IMR-90 (cell line): Measurements from ENCODE around the gene CT47C1.

Source experiments
- CEBPB ChIP-seq: IDR thresholded peaks from 2 replicates; pipeline ENCODE4 v1.6.1; 2012; ENCODE audit warnings: low read depth, low read length, improper control_type of control experiment
- FOS ChIP-seq: fragments of 150-350 bp; IDR thresholded peaks from 2 replicates; pipeline ENCODE4 v1.6.1; 2016; ENCODE audit warnings: low read depth, low read length
- MAFK ChIP-seq: IDR thresholded peaks from 2 replicates; pipeline ENCODE4 v1.6.1; 2012; ENCODE audit warnings: low read depth, low read length, improper control_type of control experiment
- MXI1 ChIP-seq: IDR thresholded peaks from 2 replicates; pipeline ENCODE4 v1.6.1; 2012; ENCODE audit warnings: low read depth, mild to moderate bottlenecking, low read length, moderate library complexity, borderline replicate concordance
- POLR2A ChIP-seq: IDR thresholded peaks from 2 replicates; pipeline ENCODE4 v1.6.1; 2012; ENCODE audit warnings: mild to moderate bottlenecking, low read depth, low read length
- RAD21 ChIP-seq: IDR thresholded peaks from 2 replicates; pipeline ENCODE4 v1.6.1; 2012; ENCODE audit warnings: low read length, improper control_type of control experiment
- TF ChIP-seq, protein P1 (sequence below): conservative IDR thresholded peaks from 2 replicates; pipeline ENCODE4 v1.5.1; 2012; ENCODE audit warnings: mild to moderate bottlenecking, low read depth, low read length, improper control_type of control experiment
- TF ChIP-seq, protein P2 (sequence below): fragments of 150-350 bp; IDR thresholded peaks from 2 replicates; pipeline ENCODE4 v1.6.1; 2017; ENCODE audit warnings: mild to moderate bottlenecking, antibody characterized with exemption, low read length, low read depth

DNA sequence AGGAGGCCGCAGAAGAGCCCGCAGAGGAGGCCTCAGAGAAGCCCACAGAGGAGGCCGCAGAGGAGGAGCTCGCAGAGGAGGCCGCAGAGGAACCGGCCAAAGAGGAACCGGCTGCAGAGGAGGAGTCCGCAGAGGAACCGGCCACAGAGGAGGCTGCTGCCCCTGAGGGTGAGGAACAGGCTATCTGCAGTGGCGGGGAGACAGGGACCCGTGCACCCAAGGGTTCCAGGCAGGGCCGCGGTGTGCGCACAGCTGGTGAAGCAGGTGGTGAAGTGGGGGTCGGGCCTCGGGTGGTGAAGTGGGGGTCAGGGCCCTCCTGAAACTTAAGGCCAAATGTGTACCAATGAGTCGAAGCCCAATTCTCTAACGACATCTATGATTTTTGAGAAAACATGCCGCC, 1.1 kb downstream of the CT47C1 start:
- TF ChIP-seq MXI1 (no peak), RAD21 (no peak), MAFK (no peak), FOS (no peak), POLR2A (no peak), CEBPB (no peak)
- TF ChIP-seq, protein P1, sequence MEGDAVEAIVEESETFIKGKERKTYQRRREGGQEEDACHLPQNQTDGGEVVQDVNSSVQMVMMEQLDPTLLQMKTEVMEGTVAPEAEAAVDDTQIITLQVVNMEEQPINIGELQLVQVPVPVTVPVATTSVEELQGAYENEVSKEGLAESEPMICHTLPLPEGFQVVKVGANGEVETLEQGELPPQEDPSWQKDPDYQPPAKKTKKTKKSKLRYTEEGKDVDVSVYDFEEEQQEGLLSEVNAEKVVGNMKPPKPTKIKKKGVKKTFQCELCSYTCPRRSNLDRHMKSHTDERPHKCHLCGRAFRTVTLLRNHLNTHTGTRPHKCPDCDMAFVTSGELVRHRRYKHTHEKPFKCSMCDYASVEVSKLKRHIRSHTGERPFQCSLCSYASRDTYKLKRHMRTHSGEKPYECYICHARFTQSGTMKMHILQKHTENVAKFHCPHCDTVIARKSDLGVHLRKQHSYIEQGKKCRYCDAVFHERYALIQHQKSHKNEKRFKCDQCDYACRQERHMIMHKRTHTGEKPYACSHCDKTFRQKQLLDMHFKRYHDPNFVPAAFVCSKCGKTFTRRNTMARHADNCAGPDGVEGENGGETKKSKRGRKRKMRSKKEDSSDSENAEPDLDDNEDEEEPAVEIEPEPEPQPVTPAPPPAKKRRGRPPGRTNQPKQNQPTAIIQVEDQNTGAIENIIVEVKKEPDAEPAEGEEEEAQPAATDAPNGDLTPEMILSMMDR, result no peak
- TF ChIP-seq, protein P2, sequence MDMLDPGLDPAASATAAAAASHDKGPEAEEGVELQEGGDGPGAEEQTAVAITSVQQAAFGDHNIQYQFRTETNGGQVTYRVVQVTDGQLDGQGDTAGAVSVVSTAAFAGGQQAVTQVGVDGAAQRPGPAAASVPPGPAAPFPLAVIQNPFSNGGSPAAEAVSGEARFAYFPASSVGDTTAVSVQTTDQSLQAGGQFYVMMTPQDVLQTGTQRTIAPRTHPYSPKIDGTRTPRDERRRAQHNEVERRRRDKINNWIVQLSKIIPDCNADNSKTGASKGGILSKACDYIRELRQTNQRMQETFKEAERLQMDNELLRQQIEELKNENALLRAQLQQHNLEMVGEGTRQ, result no peak
